T-helper 17 cell (primary cell): ENCODE data around the gene CD6. TPM values are rescaled to one million over a fixed set of nuclear protein-coding genes. Genes with fewer than 3 reads are reported as not detected.
A peak's percentile ranks its signal among the peaks of the same experiment; 100 is the strongest.

Experiments used
- ATAC-seq: fragments of 150-1000 bp; cut with Tn5 transposase; 2 replicates; pipeline ENCODE4 v1.10.0; 2021; ENCODE audit warnings: mild to moderate bottlenecking, moderate library complexity
- DNase-seq, 3 donors: peaks; one replicate each; pipeline versions ENCODE4 v3.0.0 to v3.0.0-alpha.2; 2020 to 2021
- H3K9me3 ChIP-seq: one replicate; pipeline ENCODE4 v1.7.0; 2013; ENCODE audit warnings: low read length, mild to moderate bottlenecking; ENCODE audit not compliant: control insufficient read depth, poor library complexity, severe bottlenecking
- H3K27ac Mint-ChIP-seq: one replicate; pipeline ENCODE4 v1.8.0; 2022; ENCODE audit warnings: mild to moderate bottlenecking, moderate library complexity, mixed read lengths
- H3K27me3 Mint-ChIP-seq: one replicate; pipeline ENCODE4 v1.8.0; 2022; ENCODE audit warnings: mixed read lengths
- H3K36me3 Mint-ChIP-seq: one replicate; pipeline ENCODE4 v1.8.0; 2022; ENCODE audit warnings: low read depth, mixed read lengths
- H3K4me1 Mint-ChIP-seq: one replicate; pipeline ENCODE4 v1.8.0; 2022; ENCODE audit warnings: mild to moderate bottlenecking, mixed read lengths
- H3K4me3 Mint-ChIP-seq: one replicate; pipeline ENCODE4 v1.8.0; 2022; ENCODE audit warnings: mild to moderate bottlenecking, moderate library complexity, mixed read lengths
- total RNA-seq, 4 donors: library from RNA in 2 of 4; stranded (reverse) in 2 of 4; gene quantifications; one replicate each; pipeline ENCODE4 v1.2.3 and lab custom pipeline; 2022 to 2026

Gene CD6
- total RNA-seq, 2 donors from 2014 or later: 533 to 568 TPM

DNA sequence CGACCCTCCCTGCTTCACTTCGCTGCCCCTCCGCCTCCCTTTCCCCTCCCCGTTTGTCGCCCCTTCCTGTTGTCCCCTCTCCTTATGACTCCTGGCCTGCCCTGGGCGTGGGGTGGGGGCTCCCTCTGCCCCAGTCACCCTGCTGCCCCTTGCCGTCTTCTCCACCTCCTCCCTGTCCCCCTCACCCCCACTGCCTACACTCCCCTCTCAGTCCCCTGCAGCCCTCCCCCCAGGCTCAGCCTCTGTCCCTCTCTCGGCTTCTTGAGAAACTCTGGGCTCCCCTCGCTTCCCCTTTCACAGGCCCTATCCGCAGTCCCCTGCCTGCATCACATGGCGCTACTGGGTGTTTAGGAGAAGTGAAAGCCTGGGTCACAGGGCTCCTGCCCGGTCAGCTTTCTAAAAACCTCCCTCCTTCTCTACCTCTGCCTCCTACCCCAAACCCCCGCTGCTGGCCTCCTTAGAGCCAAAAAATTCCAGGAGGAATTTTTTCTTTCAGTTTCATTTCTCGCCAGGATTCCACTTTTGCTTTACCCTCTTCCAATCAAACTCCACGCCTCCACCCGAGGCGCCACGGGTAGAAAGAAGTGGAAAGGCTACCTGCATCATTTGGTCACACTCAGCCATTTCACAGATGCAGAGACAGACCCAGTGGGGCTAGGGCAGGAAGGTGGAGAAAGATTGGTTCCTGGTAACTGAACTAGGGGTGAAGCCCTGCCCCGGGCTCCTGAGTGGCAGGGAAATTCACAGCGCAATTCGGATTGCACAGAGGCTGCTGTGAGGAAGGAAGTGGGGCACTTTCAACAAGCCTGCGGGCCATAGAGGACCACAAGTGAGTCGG lies 19.4 kb upstream of the CD6 start, which contains the start of gene SLC15A3:
TSS of gene SLC15A3 (minus strand) at position 273 of the 838 bp plus-strand sequence. CDS start 625 bp downstream, outside the sequence.
- H3K27me3 Mint-ChIP-seq: peaks cover 23% of the 10 kb centered on the region
- peak within 1 kb of the TSS; percentile 86 for H3K4me3 Mint-ChIP-seq
- peak; percentile 71 for ATAC-seq
- no peaks in the 10 kb centered on the region for H3K9me3 ChIP-seq
- peaks cover 20% of the 10 kb centered on the region for H3K4me1 Mint-ChIP-seq
- peaks cover 3% of the 10 kb centered on the region for H3K36me3 Mint-ChIP-seq
- H3K27ac Mint-ChIP-seq: peak within 1 kb of the TSS; percentile 78
- no peak for DNase-seq

DNA sequence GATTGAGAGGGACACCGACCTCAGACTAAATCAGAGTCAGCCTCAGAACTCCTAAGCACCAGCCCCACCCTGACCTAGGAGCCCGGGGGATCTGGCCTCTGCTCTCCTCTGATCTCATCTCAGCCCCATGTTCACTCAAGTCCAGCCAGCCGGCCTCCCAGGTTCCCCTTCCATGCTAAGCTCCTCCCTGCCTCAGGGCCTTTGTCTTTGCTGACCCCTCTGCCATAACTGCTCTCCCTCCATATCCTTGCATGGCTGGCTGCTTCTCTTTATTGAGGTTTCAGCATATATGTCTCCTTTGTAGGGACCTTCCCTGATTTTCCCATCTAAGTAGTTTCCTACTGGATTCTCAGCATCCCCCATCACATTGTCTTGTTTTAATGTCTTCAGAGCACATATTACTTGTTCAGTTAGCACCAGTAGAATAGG lies 18.7 kb upstream of the CD6 start:
- peak overlapping the region; percentile 78 for H3K27ac Mint-ChIP-seq
- peaks cover 25% of the 10 kb centered on the region for H3K27me3 Mint-ChIP-seq
- H3K4me1 Mint-ChIP-seq: peaks cover 20% of the 10 kb centered on the region
- no peaks in the 10 kb centered on the region for H3K9me3 ChIP-seq
- DNase-seq (no peak), ATAC-seq (no peak)
- peaks cover 3% of the 10 kb centered on the region for H3K36me3 Mint-ChIP-seq
- peak overlapping the region; percentile 86 for H3K4me3 Mint-ChIP-seq

- DNase-seq: no peak
- Mint-ChIP-seq H3K27ac (no peak overlapping the region), H3K36me3 (peaks cover under 1% of the 10 kb centered on the region), H3K27me3 (peaks cover 20% of the 10 kb centered on the region), H3K4me1 (peaks cover 16% of the 10 kb centered on the region), H3K4me3 (no peak overlapping the region)
- ATAC-seq: peak; percentile 11
- H3K9me3 ChIP-seq: no peaks in the 10 kb centered on the region
These were observed 17.7 kb upstream of the CD6 start for GRCh38 chr11:60953781-60954180.

DNA sequence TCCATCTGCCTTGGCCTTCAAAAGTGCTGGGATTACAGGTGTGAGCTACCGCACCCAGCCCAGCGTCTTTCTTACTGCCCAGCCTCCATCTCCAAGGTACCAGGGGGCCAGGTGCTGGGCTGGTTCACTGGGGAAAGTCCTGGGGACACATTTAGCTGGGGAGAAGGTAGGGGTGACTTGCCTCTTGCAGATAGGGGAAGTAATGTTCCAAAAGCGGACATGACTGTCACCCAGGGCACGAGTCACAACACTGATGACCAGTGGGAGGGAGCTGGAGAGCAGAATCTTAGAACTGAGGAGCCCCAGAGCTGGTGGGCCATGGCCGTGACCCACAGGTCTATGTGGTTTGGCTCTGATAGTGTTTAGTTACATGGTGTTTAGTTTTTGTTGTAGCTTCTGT lies 17.1 kb upstream of the CD6 start:
- Mint-ChIP-seq H3K27me3 (peaks cover 17% of the 10 kb centered on the region), H3K27ac (no peak overlapping the region), H3K36me3 (no peaks in the 10 kb centered on the region), H3K4me3 (no peak overlapping the region), H3K4me1 (peaks cover 16% of the 10 kb centered on the region)
- no peaks in the 10 kb centered on the region for H3K9me3 ChIP-seq
- DNase-seq (no peak), ATAC-seq (peak; percentile 9)

DNA sequence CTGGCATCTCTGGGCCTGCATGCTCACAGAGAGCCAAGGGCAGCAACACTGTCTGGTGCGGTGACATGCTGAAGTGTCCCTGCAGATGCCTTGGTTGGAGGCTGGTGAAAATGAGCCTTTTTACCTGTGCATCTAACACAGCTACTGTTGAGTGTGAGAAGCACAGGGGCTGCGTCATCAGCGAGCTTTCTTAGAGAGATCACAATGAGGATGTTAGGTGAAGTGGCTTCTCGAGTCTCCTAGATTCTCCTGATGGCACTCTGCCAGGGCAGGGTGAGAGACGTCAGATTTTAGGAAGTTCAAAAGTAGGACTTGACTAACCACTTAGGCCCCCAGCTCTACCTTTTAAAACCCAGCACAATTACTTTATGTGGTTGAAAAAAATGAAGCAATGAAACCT lies 15.9 kb upstream of the CD6 start:
- Mint-ChIP-seq H3K27me3 (peaks cover 25% of the 10 kb centered on the region), H3K36me3 (no peaks in the 10 kb centered on the region), H3K4me1 (peaks cover 16% of the 10 kb centered on the region), H3K4me3 (no peak overlapping the region), H3K27ac (no peak overlapping the region)
- ATAC-seq (no peak), DNase-seq (no peak)
- H3K9me3 ChIP-seq: no peaks in the 10 kb centered on the region

DNA sequence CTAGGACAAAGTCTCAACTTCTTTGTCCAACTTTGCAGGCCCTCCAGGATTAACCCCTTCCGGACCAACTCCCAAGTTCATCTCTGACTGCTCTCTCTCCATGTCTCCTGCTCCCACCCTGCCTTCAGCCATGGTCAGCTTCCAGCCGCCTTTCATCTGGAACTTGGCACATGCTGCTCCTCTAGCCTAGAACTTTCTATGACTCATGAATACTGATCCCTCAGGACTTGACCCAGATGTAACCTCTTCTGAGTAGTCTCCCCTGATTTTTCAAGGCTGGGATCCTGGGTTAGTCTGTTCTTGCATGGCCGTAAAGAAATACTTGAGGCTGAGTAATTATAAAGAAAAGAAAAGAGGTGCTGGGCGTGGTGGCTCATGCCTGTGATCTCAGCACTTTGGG lies 14.3 kb upstream of the CD6 start:
- ATAC-seq (no peak), DNase-seq (no peak)
- Mint-ChIP-seq H3K27ac (no peak overlapping the region), H3K27me3 (peaks cover 31% of the 10 kb centered on the region), H3K36me3 (no peaks in the 10 kb centered on the region), H3K4me1 (peaks cover 13% of the 10 kb centered on the region), H3K4me3 (no peak overlapping the region)
- no peaks in the 10 kb centered on the region for H3K9me3 ChIP-seq

DNA sequence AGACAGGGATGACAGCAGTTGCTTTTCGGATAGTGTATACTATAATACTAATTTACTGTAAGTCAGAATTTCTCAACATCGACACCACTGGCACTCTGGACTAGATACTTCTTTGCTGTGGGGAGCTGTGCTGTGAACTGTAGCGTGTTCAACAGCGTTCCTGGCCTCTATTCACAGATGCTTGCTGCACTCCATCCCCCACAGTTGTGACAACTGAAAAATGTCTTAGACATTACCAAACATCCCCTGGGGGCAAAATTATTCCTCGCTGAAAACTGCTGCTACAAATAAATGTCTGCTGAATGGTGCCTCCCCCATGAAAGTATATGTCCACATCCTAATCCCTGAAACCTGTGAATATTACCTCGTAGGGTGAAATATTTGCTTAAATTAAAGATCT lies 12.0 kb upstream of the CD6 start:
- H3K36me3 Mint-ChIP-seq: no peaks in the 10 kb centered on the region
- peaks cover 21% of the 10 kb centered on the region for H3K27me3 Mint-ChIP-seq
- no peaks in the 10 kb centered on the region for H3K9me3 ChIP-seq
- DNase-seq (no peak), ATAC-seq (no peak)
- no peak overlapping the region for H3K4me3 Mint-ChIP-seq
- H3K4me1 Mint-ChIP-seq: peaks cover 2% of the 10 kb centered on the region
- no peak overlapping the region for H3K27ac Mint-ChIP-seq

GRCh38 chr11:60960405-60960804 lies 11.1 kb upstream of the CD6 start:
- Mint-ChIP-seq H3K27me3 (peaks cover 21% of the 10 kb centered on the region), H3K4me3 (no peak overlapping the region), H3K36me3 (no peaks in the 10 kb centered on the region), H3K4me1 (peaks cover 2% of the 10 kb centered on the region), H3K27ac (no peak overlapping the region)
- ATAC-seq (no peak), DNase-seq (no peak)
- H3K9me3 ChIP-seq: no peaks in the 10 kb centered on the region

DNA sequence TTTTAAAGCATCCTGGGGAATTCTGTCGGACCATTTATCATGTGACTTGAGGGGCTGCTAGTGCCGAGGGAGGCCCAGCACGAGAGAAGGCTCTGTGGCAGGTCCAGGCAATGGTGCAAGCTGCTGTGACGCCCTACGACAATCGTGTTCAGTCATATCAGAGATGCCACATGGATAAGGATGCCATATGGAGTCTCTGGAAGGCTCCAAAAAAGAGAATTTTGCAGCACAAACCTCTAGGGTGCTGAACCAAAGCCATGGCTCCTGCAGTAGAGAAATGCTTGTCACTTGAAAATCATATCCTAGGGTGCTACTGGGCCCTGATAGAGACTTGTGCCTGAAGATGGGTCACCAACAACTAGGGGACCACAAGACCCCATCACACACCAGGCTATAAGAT lies 6.7 kb upstream of the CD6 start:
- Mint-ChIP-seq H3K4me3 (no peak overlapping the region), H3K36me3 (no peaks in the 10 kb centered on the region), H3K4me1 (peaks cover 2% of the 10 kb centered on the region), H3K27me3 (peaks cover 10% of the 10 kb centered on the region), H3K27ac (no peak overlapping the region)
- ATAC-seq (no peak), DNase-seq (no peak)
- no peaks in the 10 kb centered on the region for H3K9me3 ChIP-seq

DNA sequence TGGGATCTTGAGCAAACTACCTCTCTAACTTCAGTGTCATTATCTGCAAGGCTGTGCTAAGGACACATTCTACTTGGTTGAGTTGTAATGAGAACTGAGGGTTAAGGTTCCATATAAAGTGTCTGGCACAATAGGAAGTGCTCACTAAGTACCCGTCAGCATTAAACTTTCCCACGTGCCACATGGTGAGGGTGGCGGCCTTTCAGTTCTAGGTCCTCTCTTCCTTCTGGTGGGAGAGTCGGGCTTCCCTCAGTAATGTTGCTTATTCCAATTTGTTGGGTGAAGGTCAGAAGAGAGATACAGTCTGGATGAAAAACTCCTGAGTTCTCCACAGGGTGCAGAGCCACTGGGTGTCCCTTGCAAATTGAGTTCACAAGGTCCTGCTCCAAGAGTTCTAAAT lies 4.6 kb upstream of the CD6 start:
- ATAC-seq (no peak), DNase-seq (no peak)
- no peak overlapping the region for H3K4me3 Mint-ChIP-seq
- H3K27me3 Mint-ChIP-seq: no peaks in the 10 kb centered on the region
- no peaks in the 10 kb centered on the region for H3K9me3 ChIP-seq
- H3K4me1 Mint-ChIP-seq: peaks cover 15% of the 10 kb centered on the region
- no peak overlapping the region for H3K27ac Mint-ChIP-seq
- H3K36me3 Mint-ChIP-seq: peaks cover 4% of the 10 kb centered on the region

GRCh38 chr11:60968223-60968622 lies 3.3 kb upstream of the CD6 start:
- Mint-ChIP-seq H3K4me1 (peaks cover 15% of the 10 kb centered on the region), H3K27me3 (no peaks in the 10 kb centered on the region), H3K4me3 (no peak overlapping the region), H3K36me3 (peaks cover 4% of the 10 kb centered on the region), H3K27ac (no peak overlapping the region)
- ATAC-seq (no peak), DNase-seq (no peak)
- H3K9me3 ChIP-seq: no peaks in the 10 kb centered on the region

- H3K36me3 Mint-ChIP-seq: peaks cover 10% of the 10 kb centered on the region
- H3K9me3 ChIP-seq: no peaks in the 10 kb centered on the region
- H3K4me3 Mint-ChIP-seq: peak overlapping the region; percentile 100
- H3K27me3 Mint-ChIP-seq: no peaks in the 10 kb centered on the region
- ATAC-seq (peak; percentile 69), DNase-seq (peak; percentile 68 to 80 (median 72))
- peak overlapping the region; percentile 100 for H3K27ac Mint-ChIP-seq
- peaks cover 29% of the 10 kb centered on the region for H3K4me1 Mint-ChIP-seq
These were observed 1.1 kb upstream of the CD6 start for GRCh38 chr11:60970369-60970774.

GRCh38 chr11:60970890-60971289 lies 590 bp upstream of the CD6 start:
- DNase-seq (no peak), ATAC-seq (no peak)
- H3K9me3 ChIP-seq: no peaks in the 10 kb centered on the region
- peak overlapping the region; percentile 100 for H3K27ac Mint-ChIP-seq
- H3K4me3 Mint-ChIP-seq: peak overlapping the region; percentile 100
- no peaks in the 10 kb centered on the region for H3K27me3 Mint-ChIP-seq
- H3K4me1 Mint-ChIP-seq: peaks cover 29% of the 10 kb centered on the region
- peaks cover 10% of the 10 kb centered on the region for H3K36me3 Mint-ChIP-seq
